G401.6 (cell line): Measurements from ENCODE around the gene ZBTB46.

Experiments
- FAIRE-seq: peaks from 2 replicates; lab custom pipeline; 2012; peaks lifted over from hg19 to GRCh38; lab: Jason Lieb, UNC

Gene ZBTB46

GRCh38 chr20:63703976-63704748, 126.9 kb downstream of the ZBTB46 start:
- FAIRE-seq = no peak

DNA sequence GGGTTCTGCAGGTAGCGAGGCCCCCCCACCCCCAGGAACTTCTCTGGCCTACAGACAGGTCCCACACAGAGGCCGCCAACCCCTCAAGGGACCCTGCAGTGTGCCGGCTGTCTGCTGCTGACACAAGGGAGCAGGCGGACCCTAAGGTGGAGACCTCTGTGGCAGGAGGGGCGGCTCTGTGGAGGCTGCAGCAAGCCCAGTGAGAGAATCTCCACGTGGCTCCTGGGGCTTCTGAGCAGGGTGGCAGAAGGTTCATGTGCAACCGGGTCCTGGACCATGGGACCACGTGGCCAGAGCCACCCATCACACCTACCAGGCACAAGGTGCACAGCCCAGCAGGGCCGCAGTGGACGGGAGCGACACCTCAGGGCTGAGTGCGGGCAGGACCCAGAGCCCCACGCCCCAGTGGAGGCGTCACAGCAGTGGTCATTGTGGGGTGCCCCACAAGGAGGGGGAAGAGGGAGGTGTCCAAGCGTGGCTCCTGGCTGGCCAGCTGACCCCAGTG, 127.5 kb downstream of the ZBTB46 start:
- no peak for FAIRE-seq

DNA sequence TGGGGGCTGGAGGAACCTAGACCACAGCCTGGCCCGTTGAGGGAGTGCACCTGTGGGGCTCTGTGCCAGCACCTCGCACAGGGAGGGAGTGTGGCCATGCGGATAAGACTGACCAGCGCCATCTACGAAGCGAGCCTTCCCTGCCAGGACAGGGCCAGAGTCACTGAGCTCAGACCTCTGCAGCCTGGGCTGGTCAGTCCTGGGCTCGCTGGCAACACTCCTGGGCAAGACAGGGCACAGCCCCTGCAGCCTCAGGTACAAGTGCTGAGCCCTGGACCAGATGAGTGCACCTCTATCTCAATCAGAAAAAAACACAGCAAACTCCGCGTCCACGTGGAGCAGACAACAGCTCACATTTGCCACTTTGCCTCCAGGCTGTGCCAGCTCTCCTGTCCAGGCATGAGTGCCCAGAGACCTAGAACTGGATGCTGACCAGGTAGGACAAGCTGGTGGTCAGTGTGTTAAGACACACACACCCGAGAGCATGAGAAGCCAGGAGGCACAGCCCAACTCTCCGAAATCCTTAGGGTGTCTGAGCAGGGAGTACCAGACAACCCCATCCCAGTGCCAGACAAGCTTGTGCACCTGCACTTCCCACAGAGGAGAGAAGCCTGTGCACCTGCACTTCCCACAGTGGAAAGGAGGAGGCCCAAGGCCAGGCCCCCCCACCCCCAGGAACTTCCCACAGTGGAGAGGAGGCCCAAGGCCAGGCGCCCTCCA, 128.2 kb downstream of the ZBTB46 start:
- no peak for FAIRE-seq

DNA sequence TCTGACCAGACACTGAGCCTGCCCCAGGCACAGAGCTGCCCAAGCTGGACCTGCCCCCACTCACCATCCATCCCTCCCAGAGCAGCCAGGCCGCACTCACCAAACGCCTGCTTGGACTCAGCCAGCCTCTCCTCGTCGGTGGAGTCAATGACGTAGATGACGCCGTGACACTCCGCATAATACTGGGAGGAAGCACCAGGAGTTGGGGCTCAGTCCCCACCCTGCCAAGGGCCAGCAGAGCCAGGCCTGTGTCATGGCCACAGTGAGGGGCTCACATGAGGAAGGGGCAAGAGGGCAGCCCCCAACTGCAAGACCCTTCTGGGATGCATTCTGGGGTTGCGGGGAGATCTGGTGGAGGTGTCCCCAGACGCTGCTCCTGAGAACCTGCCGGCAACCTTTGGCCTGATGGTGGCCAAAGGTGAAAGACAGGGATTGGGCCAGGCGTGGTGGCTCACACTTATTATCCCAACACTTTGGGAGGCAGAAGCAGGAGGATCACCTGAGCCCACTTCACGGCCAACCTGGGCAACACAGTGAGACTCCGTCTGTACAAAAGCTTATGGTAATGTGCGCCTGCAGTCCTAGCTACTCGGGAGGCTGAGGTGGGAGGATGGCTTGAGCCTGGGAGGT, 128.9 kb downstream of the ZBTB46 start:
- no peak for FAIRE-seq

- no peak for FAIRE-seq
Observed at GRCh38 chr20:63701329-63702035, 129.6 kb downstream of the ZBTB46 start.

GRCh38 chr20:63701051-63701328, 130.1 kb downstream of the ZBTB46 start:
- no peak for FAIRE-seq

- FAIRE-seq = no peak
Observed at GRCh38 chr20:63700199-63701050, 130.6 kb downstream of the ZBTB46 start.

DNA sequence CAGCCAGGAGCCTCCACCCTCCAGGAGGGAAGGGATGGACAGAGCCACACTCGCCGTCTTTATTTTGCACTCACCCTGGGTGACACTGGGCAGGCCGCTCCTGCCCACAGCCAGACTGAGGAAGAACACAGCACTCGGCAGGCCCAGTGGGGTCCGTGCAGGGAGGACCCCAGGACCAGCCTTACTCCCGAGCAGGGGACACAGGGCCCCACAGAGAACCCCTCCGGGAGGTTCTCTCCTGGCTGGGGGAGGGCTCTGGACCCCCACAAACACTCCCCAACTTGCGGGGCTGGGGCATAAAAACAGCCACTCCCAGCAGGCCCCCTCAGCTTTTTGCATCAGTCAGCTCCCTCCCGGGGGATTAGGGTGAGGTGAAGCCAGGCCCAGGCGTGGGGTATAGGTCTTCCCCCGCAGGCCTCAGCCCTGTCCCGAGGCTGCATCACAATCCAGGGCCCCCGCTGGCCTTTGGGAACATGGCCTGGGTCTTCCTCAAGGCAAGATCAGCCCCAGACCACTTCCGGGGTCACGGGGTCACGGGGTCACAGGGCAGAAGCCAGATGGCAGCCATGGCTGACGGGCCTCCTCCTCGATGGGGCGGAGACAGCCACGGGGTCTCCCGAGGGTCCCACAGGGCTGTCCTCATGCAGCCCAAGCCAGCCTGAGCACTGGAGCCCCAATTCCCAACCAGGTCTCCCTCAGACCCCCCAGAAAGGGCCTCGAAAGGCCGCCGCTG, 131.4 kb downstream of the ZBTB46 start:
- FAIRE-seq = no peak

- FAIRE-seq = no peak
Observed at GRCh38 chr20:63698739-63699465, 132.2 kb downstream of the ZBTB46 start.

DNA sequence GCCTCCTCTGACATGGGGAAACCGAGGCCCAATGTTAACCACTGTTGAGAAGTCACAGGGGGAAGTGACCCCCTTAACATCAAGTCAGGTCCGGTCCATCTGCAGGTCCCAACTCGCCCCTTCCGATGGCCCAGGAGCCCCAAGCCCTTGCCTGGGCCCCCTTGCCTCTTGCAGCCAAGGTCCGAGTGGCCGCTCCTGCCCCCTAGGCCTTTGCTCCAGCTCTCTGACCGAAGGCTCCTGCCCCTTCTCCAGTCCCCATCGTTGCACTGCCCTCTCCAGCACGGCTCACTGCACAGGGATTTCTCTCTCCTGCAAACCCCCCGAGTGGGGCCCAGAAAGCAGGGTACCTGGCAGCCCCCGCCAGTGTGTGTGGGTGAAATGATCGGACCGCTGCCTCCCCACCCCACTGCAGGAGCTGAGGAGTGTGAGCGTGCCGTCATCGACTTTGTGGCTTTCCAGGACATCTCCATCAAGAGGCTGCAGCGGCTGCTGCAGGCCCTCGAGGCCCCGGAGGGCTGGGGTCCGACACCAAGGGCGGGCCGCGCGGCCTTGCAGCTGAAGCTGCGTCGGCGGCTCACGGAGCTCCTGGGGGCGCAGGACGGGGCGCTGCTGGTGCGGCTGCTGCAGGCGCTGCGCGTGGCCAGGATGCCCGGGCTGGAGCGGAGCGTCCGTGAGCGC, 133.1 kb downstream of the ZBTB46 start:
- FAIRE-seq = no peak

GRCh38 chr20:63697357-63697867, 133.7 kb downstream of the ZBTB46 start:
- no peak for FAIRE-seq

- no peak for FAIRE-seq
Observed at GRCh38 chr20:63696628-63697356, 134.3 kb downstream of the ZBTB46 start, which contains the start of gene TNFRSF6B. TNFRSF6B (plus strand) TSS chr20:63696652; CDS start chr20:63696768, 116 bp downstream.

GRCh38 chr20:63696306-63696627, 134.8 kb downstream of the ZBTB46 start:
- no peak for FAIRE-seq

- FAIRE-seq = no peak
Observed at GRCh38 chr20:63695424-63696305, 135.4 kb downstream of the ZBTB46 start.

DNA sequence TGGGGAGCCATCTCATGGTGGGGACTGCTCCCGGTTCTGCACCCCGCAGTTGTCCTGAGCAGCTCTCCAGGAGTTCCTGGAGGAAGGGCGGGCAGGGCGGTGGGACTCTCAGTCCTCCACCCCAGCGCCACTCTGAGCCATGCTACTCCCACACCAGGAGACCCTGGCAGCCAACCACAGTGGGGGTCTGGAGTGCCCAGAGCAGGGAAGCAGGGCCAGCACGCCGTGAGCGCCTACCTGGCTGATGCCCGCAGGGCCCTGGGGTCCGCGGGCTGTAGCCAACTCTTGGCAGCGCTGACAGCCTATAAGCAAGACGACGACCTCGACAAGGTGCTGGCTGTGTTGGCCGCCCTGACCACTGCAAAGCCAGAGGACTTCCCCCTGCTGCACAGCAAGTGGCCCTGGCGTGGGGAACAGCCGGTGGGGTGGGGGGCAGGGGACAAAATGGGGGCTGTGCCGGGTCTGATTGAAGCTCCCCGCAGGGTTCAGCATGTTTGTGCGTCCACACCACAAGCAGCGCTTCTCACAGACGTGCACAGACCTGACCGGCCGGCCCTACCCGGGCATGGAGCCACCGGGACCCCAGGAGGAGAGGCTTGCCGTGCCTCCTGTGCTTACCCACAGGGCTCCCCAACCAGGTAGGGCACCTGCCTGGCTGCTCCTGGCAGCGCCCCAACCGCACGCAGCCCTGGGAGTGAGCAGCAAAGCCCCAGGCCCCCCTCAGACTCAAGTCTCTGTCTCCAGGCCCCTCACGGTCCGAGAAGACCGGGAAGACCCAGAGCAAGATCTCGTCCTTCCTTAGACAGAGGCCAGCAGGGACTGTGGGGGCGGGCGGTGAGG, 136.3 kb downstream of the ZBTB46 start:
- no peak for FAIRE-seq

DNA sequence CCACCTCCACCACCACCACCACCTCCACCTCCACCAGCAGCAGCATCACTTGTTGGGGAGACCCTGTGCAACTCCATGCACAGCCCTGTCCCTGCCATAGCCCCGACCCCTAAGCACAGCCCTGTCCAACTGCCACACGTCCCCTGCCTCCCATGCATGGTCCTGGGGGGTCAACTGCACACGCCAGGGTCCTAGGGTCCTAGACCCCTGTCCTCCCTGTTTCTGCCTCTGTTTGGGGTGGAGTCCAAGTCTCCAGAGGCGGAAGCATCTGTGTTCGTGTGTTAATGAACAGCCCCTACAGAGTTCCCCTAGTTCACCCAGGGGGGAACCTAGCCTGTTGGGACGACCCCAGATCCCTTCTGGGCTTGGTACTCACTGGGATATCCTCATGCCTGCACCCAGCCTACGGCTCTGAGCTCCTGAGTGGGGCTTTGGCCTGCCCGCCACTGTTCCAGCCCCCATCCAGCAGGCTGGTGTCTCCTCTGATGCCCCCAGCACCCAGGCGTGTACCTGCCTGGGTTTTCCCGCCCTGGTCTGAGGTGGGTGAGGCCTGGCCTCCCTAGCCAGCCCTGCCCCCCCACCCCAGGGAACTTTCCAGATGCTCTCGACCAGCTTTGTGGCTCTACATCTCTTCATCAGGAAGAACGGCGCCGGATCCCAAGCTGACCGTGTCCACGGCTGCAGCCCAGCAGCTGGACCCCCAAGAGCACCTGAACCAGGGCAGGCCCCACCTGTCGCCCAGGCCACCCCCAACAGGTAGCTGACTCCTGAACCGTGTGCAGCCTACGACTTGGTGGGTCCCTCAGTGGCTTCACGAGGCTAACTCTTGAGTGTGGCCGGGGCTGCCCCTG, 137.1 kb downstream of the ZBTB46 start:
- FAIRE-seq = no peak
